Measurements from ENCODE around the gene SYNGR2.
"Not testable (repeated sequence)": the region's sequence is repeated elsewhere in the genome, so short reads cannot be mapped to it uniquely, and the experiment has no call there.

SYNGR2 gene

DNA sequence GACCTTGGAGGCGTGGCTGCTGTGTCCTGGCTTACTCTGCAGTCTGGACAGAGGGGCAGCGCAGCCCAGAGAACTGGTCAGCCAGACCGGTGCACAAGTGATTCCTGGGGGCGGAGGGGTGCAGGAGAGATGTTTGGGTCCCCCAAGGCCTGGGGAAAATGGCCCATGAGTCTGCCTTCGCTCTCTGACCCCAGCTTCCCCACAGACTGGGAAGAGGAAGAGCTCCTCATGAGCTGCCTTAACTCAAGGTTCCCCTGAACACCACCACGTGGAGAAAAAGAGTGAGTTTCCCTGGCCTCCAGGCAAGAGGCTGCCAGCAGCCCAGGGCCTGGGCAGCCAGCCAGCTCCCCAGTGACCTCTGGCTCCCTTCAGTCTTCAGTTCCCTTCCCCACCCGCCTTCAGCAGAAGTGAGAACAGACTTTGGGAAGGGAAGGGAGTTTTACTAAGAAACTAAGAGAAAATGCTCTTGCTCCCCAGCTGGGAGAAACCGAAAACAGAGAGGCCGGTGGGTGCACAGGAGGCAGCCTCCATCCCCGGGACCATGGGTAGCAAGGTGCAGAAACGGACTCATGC is 24.1 kb upstream of the SYNGR2 start:
- peak; percentile 98 to 99 for DNase-seq

GRCh38 chr17:78144736-78145641 is 23.4 kb upstream of the SYNGR2 start:
- no peak for DNase-seq

DNA sequence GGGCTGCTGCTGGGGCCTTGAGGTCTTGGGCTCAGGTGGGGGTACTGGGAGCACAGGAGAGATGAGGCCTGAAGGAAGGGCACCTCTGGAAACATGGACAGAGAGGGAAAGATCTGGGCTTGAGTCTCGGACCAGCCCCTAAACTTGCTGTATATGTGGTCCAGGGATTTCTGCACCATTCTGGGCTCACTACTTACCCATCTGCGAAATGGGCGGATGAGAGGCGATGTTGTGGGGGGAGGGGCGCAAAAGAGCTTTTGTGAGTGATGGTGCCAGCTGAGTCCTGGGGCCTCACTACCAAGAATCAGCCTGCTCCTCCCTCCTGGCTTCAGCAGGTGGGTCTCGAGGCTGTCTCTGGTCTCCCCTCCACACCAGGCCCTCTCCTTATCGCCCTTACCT is 21.9 kb upstream of the SYNGR2 start:
- DNase-seq = no peak

DNA sequence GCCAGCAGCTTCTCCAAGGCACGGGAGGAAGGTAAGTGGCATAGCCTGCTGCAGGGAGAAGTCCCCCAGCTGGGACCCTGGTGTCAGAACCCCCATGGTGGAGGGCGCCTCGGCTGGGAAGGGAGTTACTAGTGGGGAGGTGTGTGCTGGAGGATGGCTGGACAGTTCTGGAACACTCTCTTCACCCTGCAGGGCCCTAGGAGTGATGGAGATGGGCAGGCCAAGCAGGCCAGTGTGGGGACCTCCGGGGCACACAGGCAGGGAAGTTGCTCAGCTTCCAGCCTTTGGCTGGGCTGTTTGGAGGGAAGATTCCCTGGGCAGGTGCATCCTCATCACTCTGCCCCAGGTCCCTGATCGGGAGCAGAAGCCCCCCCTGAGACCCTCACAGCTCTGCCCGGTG is 21.5 kb upstream of the SYNGR2 start:
- DNase-seq = no peak

- DNase-seq = no peak
These were observed 20.9 kb upstream of the SYNGR2 start for GRCh38 chr17:78147315-78147998.

GRCh38 chr17:78148286-78149016 is 19.9 kb upstream of the SYNGR2 start:
- no peak for DNase-seq

DNA sequence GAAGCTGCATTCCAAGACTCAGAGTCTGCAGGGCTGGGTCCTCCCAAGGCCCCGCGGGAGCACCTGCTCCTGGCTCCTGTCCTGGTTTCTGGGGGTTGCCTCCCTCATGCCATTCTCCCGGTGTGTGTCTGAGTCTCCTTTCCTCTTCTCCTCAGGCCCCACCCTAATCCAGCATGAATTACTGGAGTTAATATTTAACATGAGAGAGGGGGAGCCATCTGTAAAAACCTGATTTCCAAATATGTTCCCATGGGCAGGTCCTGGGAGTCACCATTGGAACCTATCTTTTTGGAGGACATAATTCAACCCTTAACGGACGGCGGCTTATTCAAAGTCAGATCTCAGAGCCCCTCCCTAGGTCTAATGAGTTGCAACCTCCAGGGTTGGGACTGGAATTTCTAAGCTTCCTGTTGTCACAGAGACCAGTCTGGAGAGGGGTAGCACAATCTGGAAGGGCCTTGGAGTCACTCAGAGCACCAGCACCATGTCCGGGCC is 16.8 kb upstream of the SYNGR2 start:
- DNase-seq = no peak

DNA sequence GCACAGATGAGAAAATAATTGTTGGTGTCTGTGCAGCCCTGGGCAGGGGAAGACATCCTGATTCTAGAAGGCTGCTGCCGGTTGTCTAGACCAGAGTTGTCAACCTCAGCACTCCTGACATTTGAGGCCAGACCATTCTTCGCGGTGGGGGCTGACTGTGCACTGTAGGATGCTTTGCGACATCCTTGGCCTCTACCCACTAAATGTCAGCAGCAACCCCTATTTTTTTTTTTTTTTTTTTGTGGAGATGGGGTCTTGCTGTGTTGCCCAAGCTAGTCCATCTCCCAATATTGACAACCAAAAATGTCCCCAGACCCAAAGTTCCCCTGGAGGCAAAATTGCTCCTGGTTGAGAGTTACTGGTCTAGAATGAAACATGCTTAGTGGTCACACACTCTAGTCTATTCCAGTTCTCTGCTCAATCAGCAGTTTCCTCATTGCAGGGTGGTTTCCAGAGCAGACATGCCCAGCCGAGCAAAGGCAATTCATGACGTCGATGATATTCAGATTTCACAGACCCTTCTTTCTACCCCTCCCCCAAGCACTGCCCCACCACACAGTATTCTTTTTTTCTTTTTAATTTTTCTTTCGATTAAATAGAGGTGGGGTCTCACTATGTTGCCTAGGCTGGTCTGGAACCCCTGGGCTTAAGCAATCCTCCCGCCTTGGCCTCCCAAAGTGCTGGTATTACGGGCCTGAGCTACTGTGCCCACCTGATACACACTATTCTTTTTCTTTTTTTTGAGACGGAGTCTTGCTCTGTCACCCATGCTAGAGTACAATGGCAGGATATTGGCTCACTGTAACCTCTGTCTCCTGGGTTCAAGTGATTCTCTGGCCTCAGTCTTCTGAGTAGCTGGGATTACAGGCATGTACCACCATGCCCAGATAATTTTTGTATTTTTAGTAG is 13.2 kb upstream of the SYNGR2 start:
- DNase-seq = peak; percentile 67 to 73

DNA sequence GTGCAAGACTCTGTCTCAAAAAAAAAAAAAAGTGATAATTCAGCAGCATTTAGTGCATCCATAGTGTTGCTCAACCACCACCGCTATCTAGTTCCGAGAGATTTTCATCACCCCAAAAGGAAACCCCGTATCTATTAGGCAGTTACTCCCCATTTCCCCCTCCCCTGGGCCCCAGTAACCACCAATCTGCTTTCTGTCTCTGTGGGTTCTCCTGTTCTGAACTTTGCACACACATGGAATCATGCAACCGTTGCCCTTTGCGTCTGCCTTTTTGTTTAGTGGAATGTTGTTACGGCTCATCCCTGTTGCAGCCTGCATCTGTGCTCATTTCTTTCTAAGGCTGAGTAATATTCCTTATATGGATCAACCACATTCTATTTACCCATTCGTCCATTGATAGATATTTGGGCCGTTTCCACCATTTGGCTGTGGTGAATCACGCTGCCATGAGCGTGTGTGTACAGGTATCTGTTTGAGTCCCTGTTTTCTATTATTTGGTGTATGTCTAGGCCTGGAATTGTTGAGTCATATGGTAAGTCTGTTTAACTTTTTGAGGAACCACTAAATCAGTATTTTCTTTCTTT is 8.7 kb upstream of the SYNGR2 start:
- DNase-seq = peak; percentile 74 to 92

- DNase-seq = no peak
These were observed 4.3 kb upstream of the SYNGR2 start for GRCh38 chr17:78163881-78164747.

DNA sequence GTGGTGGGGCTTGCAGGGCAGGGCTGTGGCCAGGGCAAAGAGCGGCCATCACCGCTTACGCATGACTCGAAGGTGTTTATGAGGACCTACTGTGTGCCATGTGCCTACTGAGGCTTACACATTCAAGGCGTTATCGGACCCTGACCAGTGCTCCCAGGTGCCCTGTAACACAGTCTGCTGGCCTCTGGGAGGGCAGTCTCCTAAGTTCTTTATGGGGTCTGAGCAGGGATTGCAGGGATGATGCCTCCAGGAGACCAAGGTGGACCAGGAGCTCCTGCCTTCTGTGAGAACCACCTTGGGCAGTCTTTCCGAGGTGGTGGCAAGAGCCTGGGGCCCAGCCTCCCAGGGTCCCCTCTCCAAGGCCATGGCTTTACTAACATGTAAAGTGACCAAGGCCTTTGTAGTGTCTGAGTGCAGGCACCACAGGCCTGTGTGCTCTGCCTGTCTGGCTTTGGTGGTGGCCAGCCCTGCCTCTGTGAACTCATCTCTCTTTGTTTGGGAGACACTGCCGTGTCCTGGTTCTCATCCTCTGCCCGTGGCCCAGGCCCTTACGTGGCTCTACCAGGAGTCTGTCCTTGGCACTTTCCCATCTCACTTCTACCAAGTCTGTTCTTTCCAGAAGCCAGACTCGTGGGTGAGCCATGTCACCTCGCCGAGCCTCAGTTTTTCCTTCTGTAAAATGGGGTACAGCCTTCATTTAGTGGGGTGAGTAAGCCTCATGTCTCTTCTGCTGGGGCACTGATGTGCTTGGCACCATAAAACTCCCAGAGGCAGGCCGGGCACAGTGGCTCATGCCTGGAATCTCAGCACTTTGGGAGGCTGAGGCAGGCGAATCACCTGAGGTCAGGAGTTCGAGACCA is 3.4 kb upstream of the SYNGR2 start:
- no peak for DNase-seq

DNA sequence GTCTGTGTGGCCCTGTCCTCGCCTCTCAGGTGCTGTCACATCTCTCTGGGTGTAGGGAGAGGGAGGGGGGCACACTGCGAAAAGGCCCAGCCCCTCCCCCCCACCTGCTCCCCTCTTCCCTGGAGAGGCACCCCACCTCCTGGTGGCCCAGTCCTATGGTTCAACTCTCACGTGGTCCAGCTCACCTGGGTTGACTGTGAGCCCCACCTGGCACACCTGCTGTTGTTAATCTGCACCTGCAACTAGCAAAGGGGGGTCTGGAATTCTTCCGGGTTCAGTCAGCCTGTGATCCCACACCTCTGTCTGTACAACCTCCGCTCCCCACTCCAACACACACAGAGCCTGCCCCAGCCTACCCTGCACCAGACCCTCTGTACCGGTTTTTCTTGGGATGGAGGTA is 2.0 kb upstream of the SYNGR2 start:
- DNase-seq = no peak

DNA sequence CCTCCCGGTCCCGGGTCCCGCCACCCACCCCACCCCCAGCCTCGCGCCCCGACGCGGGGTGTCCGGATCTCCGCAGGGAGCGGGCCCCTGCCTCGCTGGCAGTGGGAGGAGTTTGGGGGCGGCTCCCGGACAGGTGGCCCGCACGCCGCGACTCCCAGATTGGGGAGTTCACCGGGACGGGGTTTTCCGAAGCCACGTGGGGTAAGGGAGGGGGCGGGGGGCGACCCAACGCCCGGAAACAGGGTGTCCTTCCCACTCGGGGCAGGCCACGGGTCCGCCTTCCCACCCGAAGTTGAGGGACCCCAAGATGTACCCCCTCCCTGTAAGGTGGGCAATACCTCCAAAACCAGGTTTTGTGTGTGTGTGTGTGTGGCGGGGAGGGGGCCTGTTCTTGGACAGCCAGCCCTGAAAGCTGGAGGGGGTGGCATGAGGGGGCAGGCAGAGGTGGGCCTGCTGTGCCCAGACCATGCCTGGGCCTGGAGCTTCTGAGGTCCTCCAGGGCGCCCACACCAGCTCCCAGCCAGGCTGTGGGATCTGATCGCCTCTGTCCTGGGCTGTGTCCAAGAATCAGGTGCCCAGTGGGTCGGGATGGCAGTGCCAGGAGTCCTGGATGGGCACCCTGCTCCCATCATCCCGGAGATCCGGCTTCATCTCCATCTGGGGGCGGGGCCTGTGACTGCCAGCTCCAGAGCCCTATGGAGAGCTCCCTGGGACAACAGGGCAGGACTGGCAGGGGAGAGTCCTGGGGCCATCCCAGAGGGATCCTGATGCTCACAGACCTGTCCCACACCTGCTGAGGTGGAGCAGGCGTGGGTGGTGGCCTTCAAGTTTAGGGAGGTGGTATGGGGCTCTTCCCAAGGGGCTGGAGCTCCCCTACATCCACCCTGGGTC is 767 bp downstream of the SYNGR2 start:
- DNase-seq = no peak

DNA sequence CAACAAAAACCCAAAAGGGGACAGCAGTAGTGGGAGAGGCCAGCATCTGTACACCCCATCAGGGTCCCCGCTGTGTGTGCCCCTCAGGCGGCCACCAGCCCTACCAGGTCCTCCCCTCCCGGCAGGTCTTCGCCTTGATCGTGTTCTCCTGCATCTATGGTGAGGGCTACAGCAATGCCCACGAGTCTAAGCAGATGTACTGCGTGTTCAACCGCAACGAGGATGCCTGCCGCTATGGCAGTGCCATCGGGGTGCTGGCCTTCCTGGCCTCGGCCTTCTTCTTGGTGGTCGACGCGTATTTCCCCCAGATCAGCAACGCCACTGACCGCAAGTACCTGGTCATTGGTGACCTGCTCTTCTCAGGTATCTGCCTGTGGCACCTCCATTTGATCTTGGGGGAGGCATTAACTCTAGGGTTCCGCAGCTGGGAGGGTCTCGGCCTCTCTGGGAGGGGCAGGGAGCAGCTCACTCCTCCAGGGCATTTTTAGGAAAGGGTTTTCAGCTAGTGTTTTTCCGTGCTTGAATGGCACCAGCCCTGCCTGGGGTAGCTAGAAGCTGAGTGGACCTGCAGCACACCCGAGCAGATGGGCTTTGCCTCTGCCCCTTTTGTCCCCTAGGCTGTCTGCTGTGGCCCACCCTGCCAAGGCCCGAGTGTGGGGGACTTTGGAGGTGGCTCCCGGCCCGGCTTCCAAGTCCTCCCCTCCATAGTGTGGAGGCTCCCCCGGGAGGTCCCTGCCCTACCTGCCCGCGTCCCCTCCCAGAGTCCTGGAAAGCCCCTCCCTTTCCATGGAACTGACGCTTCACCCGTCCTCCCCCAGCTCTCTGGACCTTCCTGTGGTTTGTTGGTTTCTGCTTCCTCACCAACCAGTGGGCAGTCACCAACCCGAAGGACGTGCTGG is 2.6 kb downstream of the SYNGR2 start:
- DNase-seq = no peak

DNA sequence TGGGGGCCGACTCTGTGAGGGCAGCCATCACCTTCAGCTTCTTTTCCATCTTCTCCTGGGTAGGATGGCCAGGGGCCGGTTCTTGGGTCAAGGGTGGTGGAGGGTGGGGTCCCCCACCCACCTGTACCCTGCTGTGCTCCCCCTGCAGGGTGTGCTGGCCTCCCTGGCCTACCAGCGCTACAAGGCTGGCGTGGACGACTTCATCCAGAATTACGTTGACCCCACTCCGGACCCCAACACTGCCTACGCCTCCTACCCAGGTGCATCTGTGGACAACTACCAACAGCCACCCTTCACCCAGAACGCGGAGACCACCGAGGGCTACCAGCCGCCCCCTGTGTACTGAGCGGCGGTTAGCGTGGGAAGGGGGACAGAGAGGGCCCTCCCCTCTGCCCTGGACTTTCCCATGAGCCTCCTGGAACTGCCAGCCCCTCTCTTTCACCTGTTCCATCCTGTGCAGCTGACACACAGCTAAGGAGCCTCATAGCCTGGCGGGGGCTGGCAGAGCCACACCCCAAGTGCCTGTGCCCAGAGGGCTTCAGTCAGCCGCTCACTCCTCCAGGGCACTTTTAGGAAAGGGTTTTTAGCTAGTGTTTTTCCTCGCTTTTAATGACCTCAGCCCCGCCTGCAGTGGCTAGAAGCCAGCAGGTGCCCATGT is 3.3 kb downstream of the SYNGR2 start:
- DNase-seq = not testable (repeated sequence)

DNA sequence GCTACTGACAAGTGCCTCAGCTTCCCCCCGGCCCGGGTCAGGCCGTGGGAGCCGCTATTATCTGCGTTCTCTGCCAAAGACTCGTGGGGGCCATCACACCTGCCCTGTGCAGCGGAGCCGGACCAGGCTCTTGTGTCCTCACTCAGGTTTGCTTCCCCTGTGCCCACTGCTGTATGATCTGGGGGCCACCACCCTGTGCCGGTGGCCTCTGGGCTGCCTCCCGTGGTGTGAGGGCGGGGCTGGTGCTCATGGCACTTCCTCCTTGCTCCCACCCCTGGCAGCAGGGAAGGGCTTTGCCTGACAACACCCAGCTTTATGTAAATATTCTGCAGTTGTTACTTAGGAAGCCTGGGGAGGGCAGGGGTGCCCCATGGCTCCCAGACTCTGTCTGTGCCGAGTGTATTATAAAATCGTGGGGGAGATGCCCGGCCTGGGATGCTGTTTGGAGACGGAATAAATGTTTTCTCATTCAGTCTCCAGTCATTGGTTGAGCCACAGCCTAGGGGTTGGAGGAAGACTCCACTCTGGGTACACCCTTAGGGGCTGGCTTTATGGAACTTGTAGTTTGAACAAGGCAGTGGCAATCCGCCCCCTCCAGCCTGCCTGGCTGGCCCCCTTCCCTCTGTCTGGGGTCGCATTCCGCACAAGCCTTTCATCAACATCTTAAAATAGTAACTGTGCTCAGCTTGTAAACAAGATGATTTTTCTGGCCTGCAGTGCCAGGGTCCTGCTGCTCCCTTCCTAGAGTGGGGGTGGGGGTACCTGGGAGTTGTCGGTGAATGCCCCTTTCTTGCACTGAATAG is 4.1 kb downstream of the SYNGR2 start:
- no peak for DNase-seq

All from AML-193 (cell line).